H1 (cell line): Measurements from ENCODE around the gene GJA8. TPM values are rescaled to one million over a fixed set of nuclear protein-coding genes. Genes with fewer than 3 reads are reported as not detected.

ENCODE experiments used
- CTCF ChIA-PET: fragments of 300-600 bp; sonication (Branson Sonifier 250); formaldehyde crosslinking; loops from one replicate; lab custom pipeline; 2021; ENCODE audit not compliant: partially characterized antibody; lab: Charles Lee
- POLR2A ChIA-PET: fragments of 300-600 bp; sonication (Branson Sonifier 250); formaldehyde crosslinking; loops from one replicate; lab custom pipeline; 2021; ENCODE audit warnings: inconsistent platforms; ENCODE audit not compliant: partially characterized antibody; lab: Charles Lee
- DNase-seq, 2 experiments: peaks; one replicate each; pipeline versions ENCODE4 v3.0.0 to v3.0.0-alpha.2; 2010 to 2022; ENCODE audit warnings: low spot score in 2 of 2, low read depth in 1 of 2, mixed read lengths in 1 of 2
- FAIRE-seq: peaks from 2 replicates; lab custom pipeline; 2011; peaks lifted over from hg19 to GRCh38; lab: Jason Lieb, UNC
- H2AFZ ChIP-seq: 2 replicates; pipeline ENCODE4 v1.8.1; 2012; ENCODE audit warnings: low read length, inconsistent platforms
- H2AK5ac ChIP-seq: 2 replicates; pipeline ENCODE4 v1.6.1; 2013; ENCODE audit warnings: low read depth, low read length
- H2BK120ac ChIP-seq: replicated peaks from 2 replicates; pipeline ENCODE3; 2013; ENCODE audit warnings: low read depth, low read length, inconsistent platforms
- H2BK12ac ChIP-seq: 2 replicates; pipeline ENCODE4 v1.6.1; 2013; ENCODE audit warnings: low read depth, low read length
- H2BK15ac ChIP-seq: 2 replicates; pipeline ENCODE4 v1.6.1; 2013; ENCODE audit warnings: low read length
- H2BK20ac ChIP-seq: 2 replicates; pipeline ENCODE4 v1.6.1; 2013; ENCODE audit warnings: low read length
- H2BK5ac ChIP-seq: 2 replicates; pipeline ENCODE4 v1.6.1; 2013; ENCODE audit warnings: low read depth, low read length
- H3K14ac ChIP-seq: 2 replicates; pipeline ENCODE4 v1.6.1; 2013; ENCODE audit warnings: inconsistent platforms; ENCODE audit not compliant: insufficient read length
- H3K18ac ChIP-seq: 2 replicates; pipeline ENCODE4 v1.6.1; 2013; ENCODE audit warnings: low read length; ENCODE audit errors: extremely low read depth
- H3K23ac ChIP-seq: 2 replicates; pipeline ENCODE4 v1.6.1; 2013; ENCODE audit warnings: inconsistent platforms; ENCODE audit not compliant: insufficient read length
- H3K23me2 ChIP-seq: 2 replicates; pipeline ENCODE4 v1.6.1; 2013; ENCODE audit warnings: low read depth, low read length
- H3K27ac ChIP-seq: 2 replicates; pipeline ENCODE4 v1.6.1; 2011; ENCODE audit warnings: low read depth, low read length, inconsistent platforms
- H3K27me3 ChIP-seq, 4 experiments: replicated peaks in 1 of 4; 1 replicate in 1 of 4; 2 replicates in 3 of 4; pipeline versions ENCODE4 v1.6.1 to v1.8.1; 2011 to 2013; ENCODE audit warnings: low read length in 3 of 4, mild to moderate bottlenecking in 3 of 4, inconsistent platforms in 2 of 4, mixed read lengths in 2 of 4, moderate library complexity in 1 of 4; ENCODE audit not compliant: control insufficient read depth in 3 of 4, insufficient read depth in 3 of 4; ENCODE audit errors: extremely low read depth in 1 of 4
- H3K36me3 ChIP-seq, 4 experiments: 2 replicates each; pipeline versions ENCODE4 v1.6.1 to v1.8.1; 2011 to 2013; ENCODE audit warnings: mild to moderate bottlenecking in 4 of 4, low read length in 3 of 4, moderate library complexity in 2 of 4, control low read depth in 1 of 4, inconsistent platforms in 1 of 4; ENCODE audit not compliant: insufficient read depth in 4 of 4, control insufficient read depth in 2 of 4
- H3K4ac ChIP-seq: replicated peaks from 2 replicates; pipeline ENCODE3; 2013; ENCODE audit warnings: low read length, low read depth, mixed read lengths, inconsistent platforms; ENCODE audit not compliant: insufficient read length
- H3K4me1 ChIP-seq, 4 experiments: replicated peaks in 1 of 4; 1 replicate in 1 of 4; 2 replicates in 3 of 4; pipeline versions ENCODE4 v1.6.1 to v1.8.1; 2011 to 2013; ENCODE audit warnings: low read length in 3 of 4, inconsistent platforms in 2 of 4, mixed read lengths in 1 of 4; ENCODE audit not compliant: insufficient read depth in 4 of 4, control insufficient read depth in 3 of 4
- H3K4me2 ChIP-seq, 2 experiments: 2 replicates each; pipeline versions ENCODE4 v1.6.1 to v1.8.1; 2011 to 2013; ENCODE audit warnings: low read depth in 2 of 2, low read length in 2 of 2, control low read depth in 1 of 2, inconsistent platforms in 1 of 2, mild to moderate bottlenecking in 1 of 2; ENCODE audit not compliant: insufficient read depth in 1 of 2
- H3K4me3 ChIP-seq, 4 experiments: fragments of 200-600, 300-600 bp in 1 of 4; sonication (generic), shearing (Covaris generic), sonication (Bioruptor Twin) in 1 of 4; 2 replicates each; pipeline versions ENCODE4 v1.5.1 to v1.8.1; 2011 to 2016; ENCODE audit warnings: low read length in 4 of 4, low read depth in 3 of 4, control low read depth in 2 of 4, inconsistent platforms in 2 of 4, mild to moderate bottlenecking in 2 of 4, mixed read lengths in 1 of 4, moderate library complexity in 1 of 4; ENCODE audit not compliant: insufficient read depth in 2 of 4; ENCODE audit errors: extremely low read depth in 1 of 4
- H3K56ac ChIP-seq: replicated peaks from 2 replicates; pipeline ENCODE3; 2013; ENCODE audit warnings: low read depth, mild to moderate bottlenecking, mixed read lengths, low read length, inconsistent platforms; ENCODE audit not compliant: insufficient read length
- H3K79me1 ChIP-seq: 2 replicates; pipeline ENCODE4 v1.6.1; 2013; ENCODE audit warnings: low read depth, low read length, control low read depth
- H3K79me2 ChIP-seq, 2 experiments: 2 replicates each; pipeline versions ENCODE4 v1.6.1 to v1.8.1; 2012 to 2013; ENCODE audit warnings: low read length in 2 of 2, mild to moderate bottlenecking in 2 of 2, inconsistent platforms in 1 of 2; ENCODE audit not compliant: insufficient read depth in 2 of 2, control insufficient read depth in 1 of 2
- H3K9ac ChIP-seq, 4 experiments: replicated peaks in 1 of 4; 1 replicate in 1 of 4; 2 replicates in 3 of 4; pipeline versions ENCODE4 v1.6.1 to v1.8.1; 2011 to 2013; ENCODE audit warnings: low read depth in 3 of 4, low read length in 3 of 4, control low read depth in 2 of 4, mild to moderate bottlenecking in 2 of 4, moderate library complexity in 2 of 4, inconsistent platforms in 1 of 4; ENCODE audit errors: extremely low read depth in 1 of 4
- H3K9me3 ChIP-seq, 2 experiments: 2 replicates each; pipeline versions ENCODE4 v1.6.1 to v1.8.1; 2012 to 2013; ENCODE audit warnings: mild to moderate bottlenecking in 2 of 2, moderate library complexity in 2 of 2, control low read depth in 1 of 2, inconsistent platforms in 1 of 2, low read depth in 1 of 2, low read length in 1 of 2, mixed read lengths in 1 of 2; ENCODE audit not compliant: insufficient read depth in 2 of 2
- H4K20me1 ChIP-seq, 2 experiments: replicated peaks in 1 of 2; 2 replicates each; pipeline versions ENCODE3 to v1.8.1; 2011 to 2013; ENCODE audit warnings: inconsistent platforms in 2 of 2, low read length in 2 of 2, mild to moderate bottlenecking in 1 of 2; ENCODE audit not compliant: insufficient read depth in 2 of 2, control insufficient read depth in 1 of 2
- H4K5ac ChIP-seq: 2 replicates; pipeline ENCODE4 v1.6.1; 2013; ENCODE audit warnings: low read length, low read depth, mixed read lengths, inconsistent platforms; ENCODE audit not compliant: insufficient read length
- H4K8ac ChIP-seq: 2 replicates; pipeline ENCODE4 v1.8.0; 2013; ENCODE audit warnings: mild to moderate bottlenecking, moderate library complexity, low read length, inconsistent platforms; ENCODE audit not compliant: insufficient read depth; ENCODE audit errors: extremely low read depth
- H4K91ac ChIP-seq: replicated peaks from 2 replicates; pipeline ENCODE3; 2013; ENCODE audit warnings: low read length, mixed read lengths, inconsistent platforms; ENCODE audit not compliant: insufficient read length
- BRCA1 ChIP-seq: IDR thresholded peaks from 2 replicates; pipeline ENCODE4 v1.6.1; 2012; ENCODE audit warnings: low read depth, low read length, improper control_type of control experiment
- CBX5 ChIP-seq: fragments of 300-800, 300-1000 bp; sonication (generic); IDR thresholded peaks from 2 replicates; pipeline ENCODE4 v1.7.1; 2016; ENCODE audit warnings: antibody characterized with exemption, low read length, low read depth
- CEBPB ChIP-seq: IDR thresholded peaks from 2 replicates; pipeline ENCODE4 v1.6.1; 2012; ENCODE audit warnings: low read depth, low read length
- CHD2 ChIP-seq: IDR thresholded peaks from 2 replicates; pipeline ENCODE4 v1.6.1; 2012; ENCODE audit warnings: low read length, improper control_type of control experiment
- FOSL1 ChIP-seq: IDR thresholded peaks from 2 replicates; pipeline ENCODE4 v1.6.1; 2011; ENCODE audit warnings: mild to moderate bottlenecking, low read depth, low read length, moderate library complexity; ENCODE audit not compliant: insufficient read depth
- GABPA ChIP-seq: IDR thresholded peaks from 2 replicates; pipeline ENCODE4 v1.6.1; 2011; ENCODE audit warnings: mild to moderate bottlenecking, low read length, moderate library complexity, borderline replicate concordance; ENCODE audit not compliant: insufficient read depth
- HDAC2 ChIP-seq, 2 experiments: fragments of 300-600 bp in 1 of 2; sonication (generic) in 1 of 2; IDR thresholded peaks; 2 replicates each; pipeline ENCODE4 v1.6.1; 2011 to 2012; ENCODE audit warnings: low read depth in 2 of 2, low read length in 2 of 2, mild to moderate bottlenecking in 2 of 2, moderate library complexity in 2 of 2, borderline replicate concordance in 1 of 2, inconsistent platforms in 1 of 2
- HDAC6 ChIP-seq: IDR thresholded peaks from one replicate; pipeline ENCODE4 v1.7.1; 2012; ENCODE audit warnings: low read depth, mild to moderate bottlenecking, inconsistent platforms, low read length, moderate library complexity
- MAFK ChIP-seq: IDR thresholded peaks from 2 replicates; pipeline ENCODE4 v1.6.1; 2012; ENCODE audit warnings: low read depth, mild to moderate bottlenecking, improper control_type of control experiment, low read length
- PHF8 ChIP-seq: fragments of 200-600 bp; sonication (generic); conservative IDR thresholded peaks from 2 replicates; pipeline ENCODE4 v1.7.1; 2012; ENCODE audit warnings: low read depth, mild to moderate bottlenecking, inconsistent platforms, low read length, moderate library complexity
- RBBP5 ChIP-seq: IDR thresholded peaks from 2 replicates; pipeline ENCODE4 v1.7.1; 2012; ENCODE audit warnings: low read depth, mild to moderate bottlenecking, inconsistent platforms, low read length, moderate library complexity, borderline replicate concordance
- RXRA ChIP-seq: IDR thresholded peaks from 2 replicates; pipeline ENCODE4 v1.6.1; 2011; ENCODE audit warnings: low read depth, mild to moderate bottlenecking, low read length, moderate library complexity; ENCODE audit not compliant: insufficient read depth
- SIX5 ChIP-seq: IDR thresholded peaks from 2 replicates; pipeline ENCODE4 v1.6.1; 2011; ENCODE audit warnings: mild to moderate bottlenecking, low read depth, low read length
- TEAD4 ChIP-seq: IDR thresholded peaks from 2 replicates; pipeline ENCODE4 v1.6.1; 2012; ENCODE audit warnings: low read depth, low read length, inconsistent platforms, mixed read lengths
- YY1 ChIP-seq: IDR thresholded peaks from 2 replicates; pipeline ENCODE4 v1.6.1; 2011; ENCODE audit warnings: low read depth, mild to moderate bottlenecking, low read length
- WGBS, 2 experiments: shearing (Covaris generic) in 1 of 2; methylation state at CpG; one replicate each; pipeline versions ENCODE4 v1.1.6 to v1.1.7; 2013 to 2015; ENCODE audit warnings: low lambda C conversion rate in 2 of 2, mixed read lengths in 2 of 2, inconsistent platforms in 1 of 2, low coverage in 1 of 2, missing lambda C conversion rate in 1 of 2; ENCODE audit not compliant: insufficient replicate concordance in 2 of 2, insufficient coverage in 1 of 2, insufficient read length in 1 of 2; ENCODE audit errors: extremely low coverage in 1 of 2, missing lambda C conversion rate in 1 of 2; 5-methylcytosine and 5-hydroxymethylcytosine counted together
- polyA plus RNA-seq, 7 experiments: library from polyadenylated mRNA; depleted of rRNA in 3 of 7; stranded (reverse) in 5 of 7; unstranded in 2 of 7; fragments of >200 nt in 5 of 7; fragments of 200-250 nt in 2 of 7; gene quantifications; 1 replicate in 5 of 7; 2 replicates in 1 of 7; 4 replicates in 1 of 7; pipeline versions ENCODE4 v1.2.1 to v1.2.3, GENCODE V29; 2011 to 2013; ENCODE audit warnings: missing spikeins in 2 of 7, mixed read lengths in 2 of 7
- total RNA-seq: library from RNA; stranded (reverse); fragmentation: NEBNext Ultra II Directional; extraction: Animal tissue kit (Norgen Biotek cat#: 25700); gene quantifications from 2 replicates; pipeline ENCODE4 v1.2.1, GENCODE V29; 2021

GJA8 gene
- total and polyA plus RNA-seq, 2 of the 8 experiments (the other 6 are each of a cell fraction or from before 2014, with no cell fraction given), result not detected

GRCh38 chr1:147897789-147898188, 4.8 kb upstream of the GJA8 start:
- H3K4me3 ChIP-seq, result no peak overlapping the region
- no peaks in the 10 kb centered on the region; a peak in 1 of 7 replicates for H3K27me3 ChIP-seq
- H3K56ac ChIP-seq, result no peak overlapping the region
- H3K14ac ChIP-seq, result no peak overlapping the region
- TF ChIP-seq CHD2 (no peak), FOSL1 (no peak), HDAC2 (IDR thresholded peaks at IDR 0.05; ENCODE audit: borderline replicate concordance in 1 of 2, low read depth in 2 of 2, low read length in 2 of 2) (no peak), HDAC6 (no peak), RXRA (no peak), SIX5 (no peak), GABPA (no peak), CEBPB (no peak), BRCA1 (no peak), RBBP5 (no peak), MAFK (no peak), CBX5 (no peak), PHF8 (no peak), TEAD4 (no peak), YY1 (no peak)
- TF ChIP-seq, all 59 proteins: peak for 0
- H3K18ac ChIP-seq, result no peak overlapping the region
- no peaks in the 10 kb centered on the region for H3K79me1 ChIP-seq
- no peak overlapping the region for H4K8ac ChIP-seq
- no peak overlapping the region for H2BK12ac ChIP-seq
- FAIRE-seq, result no peak
- H4K20me1 ChIP-seq, result no peaks in the 10 kb centered on the region
- no peak overlapping the region for H4K91ac ChIP-seq
- no peak overlapping the region for H3K9ac ChIP-seq
- no peaks in the 10 kb centered on the region for H3K9me3 ChIP-seq
- DNase-seq, result no peak
- no peak overlapping the region for H2BK5ac ChIP-seq
- H2BK20ac ChIP-seq, result no peak overlapping the region
- H3K4me2 ChIP-seq, result no peak overlapping the region
- WGBS, 2 experiments, result 90% methylated on average over 4 of the region's 4 CpGs; no CpG with 5 or more reads in 1 of the 2 experiments
- no peaks in the 10 kb centered on the region for H3K23me2 ChIP-seq
- CTCF ChIA-PET, result interaction anchor here (1.2 to 1.8 kb wide), 4 partner anchors 16 to 256 kb away, joined by 3 to 4 read pairs (median 4); no protein-coding TSS in a partner anchor
- no peak overlapping the region for H2AK5ac ChIP-seq
- no peaks in the 10 kb centered on the region for H3K36me3 ChIP-seq
- POLR2A ChIA-PET, result interaction anchor here (1.4 kb wide), 1 partner anchor 13 kb away, joined by 3 read pairs; no protein-coding TSS in a partner anchor
- no peaks in the 10 kb centered on the region for H3K4me1 ChIP-seq
- no peak overlapping the region for H3K23ac ChIP-seq
- no peak overlapping the region for H3K27ac ChIP-seq
- H2AFZ ChIP-seq, result no peak overlapping the region
- no peak overlapping the region for H2BK15ac ChIP-seq
- no peak overlapping the region for H3K4ac ChIP-seq
- no peak overlapping the region for H2BK120ac ChIP-seq
- no peaks in the 10 kb centered on the region for H3K79me2 ChIP-seq
- no peak overlapping the region for H4K5ac ChIP-seq
